OCI-M2 (cell line): ENCODE data around the gene OPHN1.

ENCODE experiments used
- DNase-seq: peaks from one replicate; lab custom pipeline; 2025; ENCODE audit not compliant: unreplicated experiment; lab: John Stamatoyannopoulos, UW

OPHN1 gene, protein sequence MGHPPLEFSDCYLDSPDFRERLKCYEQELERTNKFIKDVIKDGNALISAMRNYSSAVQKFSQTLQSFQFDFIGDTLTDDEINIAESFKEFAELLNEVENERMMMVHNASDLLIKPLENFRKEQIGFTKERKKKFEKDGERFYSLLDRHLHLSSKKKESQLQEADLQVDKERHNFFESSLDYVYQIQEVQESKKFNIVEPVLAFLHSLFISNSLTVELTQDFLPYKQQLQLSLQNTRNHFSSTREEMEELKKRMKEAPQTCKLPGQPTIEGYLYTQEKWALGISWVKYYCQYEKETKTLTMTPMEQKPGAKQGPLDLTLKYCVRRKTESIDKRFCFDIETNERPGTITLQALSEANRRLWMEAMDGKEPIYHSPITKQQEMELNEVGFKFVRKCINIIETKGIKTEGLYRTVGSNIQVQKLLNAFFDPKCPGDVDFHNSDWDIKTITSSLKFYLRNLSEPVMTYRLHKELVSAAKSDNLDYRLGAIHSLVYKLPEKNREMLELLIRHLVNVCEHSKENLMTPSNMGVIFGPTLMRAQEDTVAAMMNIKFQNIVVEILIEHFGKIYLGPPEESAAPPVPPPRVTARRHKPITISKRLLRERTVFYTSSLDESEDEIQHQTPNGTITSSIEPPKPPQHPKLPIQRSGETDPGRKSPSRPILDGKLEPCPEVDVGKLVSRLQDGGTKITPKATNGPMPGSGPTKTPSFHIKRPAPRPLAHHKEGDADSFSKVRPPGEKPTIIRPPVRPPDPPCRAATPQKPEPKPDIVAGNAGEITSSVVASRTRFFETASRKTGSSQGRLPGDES

GRCh38 chrX:68433155-68433980 lies at the start of gene OPHN1:
OPHN1 (minus strand) TSS chrX:68433495; CDS start chrX:68433020, 475 bp downstream.
- peak; percentile 77 for DNase-seq

- DNase-seq: no peak
Observed at GRCh38 chrX:68480969-68481368, 47.7 kb upstream of the OPHN1 start.

DNA sequence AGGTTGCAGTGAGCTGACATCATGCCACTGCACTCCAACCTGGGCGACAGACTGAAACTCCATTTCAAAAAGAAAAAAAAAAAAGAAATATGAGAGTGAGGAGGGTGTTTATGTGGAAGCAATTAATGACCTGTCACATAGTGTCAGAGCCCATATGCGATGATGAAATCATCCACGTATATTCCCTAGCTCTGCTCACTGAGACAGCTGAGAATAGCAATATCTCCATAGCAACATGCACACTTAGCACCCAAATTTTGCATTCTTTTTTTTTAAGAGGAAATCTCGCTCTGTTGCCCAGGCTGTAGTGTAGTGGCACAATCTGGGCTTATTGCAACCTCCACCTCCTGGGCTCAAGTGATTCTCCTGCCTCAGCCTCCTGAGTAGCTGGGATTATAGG lies 31.5 kb upstream of the OPHN1 start:
- no peak for DNase-seq

- DNase-seq: no peak
Observed at GRCh38 chrX:68463880-68464279, 30.6 kb upstream of the OPHN1 start.

GRCh38 chrX:68462653-68463052 lies 29.4 kb upstream of the OPHN1 start:
- DNase-seq: no peak

DNA sequence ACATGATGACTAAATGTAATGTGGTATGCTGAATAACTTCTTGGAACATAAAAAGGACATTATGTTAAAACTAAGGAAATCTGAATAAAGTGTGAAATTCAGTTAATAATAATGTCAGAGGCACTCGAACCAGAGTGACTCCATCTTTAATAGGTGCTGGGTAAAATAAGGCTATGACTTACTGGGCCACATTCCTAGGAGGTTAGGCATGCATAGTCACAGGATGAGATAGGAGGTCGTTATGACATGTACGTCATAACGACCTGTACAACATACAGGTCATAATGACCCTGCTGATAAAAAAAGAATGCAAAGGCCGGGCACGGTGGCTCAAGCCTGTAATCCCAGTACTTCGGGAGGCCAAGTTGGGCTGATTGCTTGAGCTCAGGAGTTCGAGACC lies 28.9 kb upstream of the OPHN1 start:
- DNase-seq: no peak

GRCh38 chrX:68461576-68461975 lies 28.3 kb upstream of the OPHN1 start:
- DNase-seq: no peak

- DNase-seq: no peak
Observed at GRCh38 chrX:68461093-68461492, 27.8 kb upstream of the OPHN1 start.

DNA sequence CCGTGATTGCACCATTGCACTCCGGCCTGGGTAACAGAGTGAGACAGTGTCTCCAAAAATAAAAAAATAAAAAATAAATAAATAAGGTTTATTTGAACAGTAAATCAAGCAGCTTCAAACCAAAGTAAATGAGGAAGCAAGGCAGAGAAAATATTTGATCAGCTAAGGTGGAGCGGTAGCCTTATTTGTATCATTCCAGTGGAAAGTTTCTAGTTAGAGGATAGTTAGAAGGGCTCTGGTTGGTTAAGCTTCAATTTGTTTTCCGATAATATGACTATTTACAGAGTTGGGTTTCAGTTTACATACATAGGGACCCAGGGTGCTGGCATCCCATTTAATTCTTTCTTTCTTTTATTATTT lies 21.8 kb upstream of the OPHN1 start:
- DNase-seq: no peak

GRCh38 chrX:68454476-68455150 lies 21.3 kb upstream of the OPHN1 start:
- no peak for DNase-seq

GRCh38 chrX:68451720-68452119 lies 18.4 kb upstream of the OPHN1 start:
- no peak for DNase-seq

- DNase-seq: no peak
Observed at GRCh38 chrX:68443155-68443868, 10.0 kb upstream of the OPHN1 start.

- DNase-seq: no peak
Observed at GRCh38 chrX:68440940-68441339, 7.6 kb upstream of the OPHN1 start.

DNA sequence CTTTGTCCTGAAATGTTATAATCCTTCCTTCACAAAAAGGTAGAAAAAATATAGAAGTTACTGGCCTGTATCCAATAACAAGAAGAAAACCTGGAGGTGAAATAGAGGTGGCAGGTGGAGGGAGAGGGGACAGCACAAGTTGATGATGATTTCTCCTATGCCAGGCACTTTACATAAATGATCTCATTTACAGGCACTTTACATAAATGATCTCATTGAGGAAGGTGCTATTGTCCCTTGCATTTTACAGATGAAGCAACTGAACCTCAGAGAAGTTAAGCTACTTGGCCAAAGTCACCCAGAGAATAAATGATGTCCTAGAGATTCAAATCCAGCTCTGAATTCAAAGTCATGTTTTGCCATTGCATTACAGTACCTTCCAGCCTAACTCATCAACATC lies 7.1 kb upstream of the OPHN1 start:
- DNase-seq: no peak

- no peak for DNase-seq
Observed at GRCh38 chrX:68439341-68439740, 6.0 kb upstream of the OPHN1 start.

DNA sequence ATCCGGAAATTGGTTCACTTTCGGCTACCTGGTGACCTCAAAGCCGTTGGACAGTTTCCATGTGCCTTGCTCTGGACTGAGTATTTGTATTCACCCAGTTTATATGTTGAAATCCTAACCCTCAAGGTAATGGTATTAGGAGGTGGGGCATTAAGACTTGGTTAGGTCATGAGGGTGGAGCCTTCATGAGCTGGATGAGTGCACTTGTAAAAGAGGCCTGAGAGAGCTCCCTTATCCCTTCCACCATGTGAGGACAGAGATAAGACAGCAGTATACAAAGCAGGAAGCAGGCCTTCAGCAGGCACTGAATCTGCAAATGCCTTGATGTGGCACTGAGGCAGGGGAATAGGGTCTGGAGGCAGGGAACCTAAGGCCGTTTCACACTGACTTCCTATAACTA lies 5.3 kb upstream of the OPHN1 start:
- DNase-seq: no peak

- no peak for DNase-seq
Observed at GRCh38 chrX:68433981-68434299, 645 bp upstream of the OPHN1 start.

- peak; percentile 74 for DNase-seq
Observed at GRCh38 chrX:68432648-68433047, 647 bp downstream of the OPHN1 start.

- DNase-seq: no peak
Observed at GRCh38 chrX:68431836-68432235, 1.5 kb downstream of the OPHN1 start.

- DNase-seq: no peak
Observed at GRCh38 chrX:68429216-68429615, 4.1 kb downstream of the OPHN1 start.
